NCI-H82 treated with DMSO at 0.1 percent for 48 hours (cell line): ENCODE data around the gene KIF26B.
"Not testable (repeated sequence)": the region's sequence is repeated elsewhere in the genome, so short reads cannot be mapped to it uniquely, and the experiment has no call there.

Source experiments
- DNase-seq: peaks from one replicate; lab custom pipeline; 2025; ENCODE audit not compliant: unreplicated experiment; lab: John Stamatoyannopoulos, UW

KIF26B gene

DNA sequence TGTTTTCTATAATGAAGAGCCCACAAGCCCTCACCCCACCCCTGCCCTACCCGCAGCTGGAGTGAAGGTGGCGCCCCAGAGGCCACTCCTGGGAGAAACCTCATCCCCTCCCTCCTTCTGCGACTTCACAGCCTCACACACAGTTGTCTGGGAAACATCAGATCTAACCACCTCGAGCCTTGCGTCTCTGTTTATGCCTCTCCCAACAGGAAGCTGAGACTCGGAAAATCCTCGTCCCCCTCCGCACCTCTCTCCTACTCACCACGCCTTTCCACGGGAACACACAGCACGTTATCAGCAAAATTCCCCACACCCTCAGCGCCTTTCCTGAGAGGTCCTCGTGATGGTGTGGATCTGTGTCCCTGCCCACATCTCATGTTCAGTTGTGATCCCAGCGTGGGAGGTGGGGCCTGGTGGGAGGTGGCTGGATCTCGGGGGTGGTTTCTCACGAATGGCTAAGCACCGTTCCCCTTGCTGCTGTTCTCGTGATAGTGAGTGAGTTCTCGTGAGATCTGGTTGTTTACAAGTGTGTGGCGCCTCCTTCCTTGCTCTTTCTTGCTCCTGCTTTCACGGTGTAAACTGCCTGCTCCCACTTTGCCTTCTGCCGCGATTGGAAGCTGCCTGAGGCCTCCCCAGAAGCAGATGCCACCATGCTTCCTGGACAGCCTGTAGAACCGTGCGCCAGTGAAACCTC lies 190.6 kb downstream of the KIF26B start:
- DNase-seq: no peak

DNA sequence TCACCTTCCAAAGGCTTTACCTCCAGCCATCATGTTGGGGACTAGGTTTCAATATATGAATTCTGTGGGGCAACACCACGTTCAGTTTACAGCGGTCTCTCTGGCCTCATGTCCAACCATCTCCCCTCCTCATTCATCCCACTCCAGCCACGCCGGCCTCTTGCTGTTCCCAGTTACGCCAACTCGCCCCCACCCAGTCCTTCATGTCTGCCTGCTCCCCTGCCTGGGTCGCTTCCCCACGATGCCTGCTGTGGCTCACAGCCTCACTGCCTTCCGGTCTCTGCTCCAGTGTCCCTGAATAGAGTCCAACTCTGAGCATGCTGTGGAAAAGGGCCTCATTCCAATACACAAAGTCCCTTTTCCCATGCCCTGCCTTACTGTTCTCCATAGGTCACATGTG lies 193.8 kb downstream of the KIF26B start:
- no peak for DNase-seq

DNA sequence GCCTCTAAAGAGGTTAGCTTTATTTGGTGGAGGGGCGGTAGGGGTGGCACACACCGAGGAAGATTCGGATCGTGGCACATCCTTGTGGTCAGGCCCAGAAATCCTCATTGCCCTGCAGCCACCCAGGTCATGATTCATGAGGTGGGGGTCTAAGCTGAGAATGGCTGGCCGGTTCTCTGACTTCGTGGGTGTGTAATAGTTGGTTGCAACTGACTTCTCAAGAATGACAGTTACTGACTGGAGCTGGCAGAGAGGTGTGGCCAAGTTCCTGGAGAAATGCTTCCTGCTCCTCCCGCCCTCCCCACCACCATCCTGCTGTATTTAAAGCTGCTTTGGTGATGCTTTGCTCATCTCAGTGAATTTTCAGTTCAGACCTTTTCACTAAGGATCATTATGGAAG lies 198.6 kb downstream of the KIF26B start:
- no peak for DNase-seq

DNA sequence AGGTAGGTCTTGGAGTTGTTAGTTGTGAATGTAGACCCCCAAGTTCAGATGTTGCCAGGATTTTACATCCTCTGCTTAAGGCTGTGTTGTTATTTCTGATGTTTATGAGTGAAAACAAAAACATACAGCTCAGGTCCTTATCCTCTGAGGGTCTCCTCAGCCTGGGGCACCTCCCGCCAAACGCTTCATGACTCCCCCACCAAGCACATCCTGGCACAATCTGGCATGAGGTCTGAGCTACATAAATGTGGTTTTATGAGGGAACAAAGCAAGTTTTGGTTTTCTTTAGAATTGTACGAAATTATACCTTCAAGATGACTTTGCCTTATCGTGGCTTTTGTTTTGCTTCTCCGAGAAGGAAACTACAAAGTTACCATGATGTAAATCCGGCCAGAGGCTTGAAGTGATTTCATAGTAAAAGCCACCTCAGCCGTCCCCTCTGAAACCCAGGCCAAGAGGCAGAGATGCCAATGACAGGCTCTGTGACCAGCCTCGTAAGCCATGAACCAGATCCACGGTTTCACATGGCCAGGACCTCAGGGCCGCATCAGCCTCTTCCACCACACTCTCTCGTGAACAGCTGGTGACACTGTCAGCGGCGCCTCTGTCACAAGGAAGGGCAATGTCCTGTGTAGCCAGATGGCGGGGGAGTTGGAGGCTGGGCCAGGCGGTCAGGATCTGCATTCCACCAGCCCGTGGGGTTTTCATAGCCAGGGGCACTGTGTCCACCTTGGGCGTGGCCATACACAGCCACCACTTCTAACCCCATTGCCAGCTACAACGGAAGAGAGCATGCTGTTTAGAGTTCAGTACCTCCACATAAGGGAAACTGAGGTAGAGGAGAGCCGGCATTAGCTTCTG lies 199.4 kb downstream of the KIF26B start:
- no peak for DNase-seq

DNA sequence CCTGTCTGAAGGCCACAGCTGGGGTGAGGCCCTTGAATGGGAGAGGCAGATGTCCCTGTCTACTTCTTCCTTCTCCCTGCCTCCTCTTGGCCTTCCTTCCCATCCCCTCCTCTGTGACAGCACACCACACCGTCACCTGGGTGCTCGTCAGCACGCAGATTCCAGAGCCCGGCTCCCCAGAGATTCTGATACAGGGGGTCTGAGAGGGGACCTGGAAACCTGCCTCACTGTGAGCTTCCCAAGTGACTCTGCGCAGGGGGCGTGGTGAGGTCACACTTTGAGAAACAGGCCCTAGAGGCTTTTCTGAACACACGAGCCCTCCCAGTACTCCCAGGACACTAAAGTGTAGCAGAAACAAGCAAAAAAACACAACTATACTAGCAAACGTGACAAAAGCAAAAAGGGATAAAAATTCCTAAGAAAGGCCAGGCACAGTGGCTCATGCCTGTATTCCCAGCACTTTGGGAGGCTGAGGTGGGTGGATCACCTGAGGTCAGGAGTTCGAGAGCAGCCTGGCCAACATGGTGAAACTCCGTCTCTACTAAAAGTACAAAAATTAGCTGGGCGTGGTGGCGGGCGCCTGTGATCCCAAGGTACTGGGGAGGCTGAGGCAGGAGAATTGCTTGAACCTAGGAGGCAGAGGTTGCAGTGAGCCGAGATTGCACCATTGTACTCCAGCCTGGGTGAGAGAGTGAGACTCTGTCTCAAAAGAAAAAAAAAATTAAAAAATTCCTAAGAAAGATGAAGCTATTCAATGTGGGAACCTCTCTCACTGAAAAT lies 201.3 kb downstream of the KIF26B start:
- DNase-seq: not testable (repeated sequence)

DNA sequence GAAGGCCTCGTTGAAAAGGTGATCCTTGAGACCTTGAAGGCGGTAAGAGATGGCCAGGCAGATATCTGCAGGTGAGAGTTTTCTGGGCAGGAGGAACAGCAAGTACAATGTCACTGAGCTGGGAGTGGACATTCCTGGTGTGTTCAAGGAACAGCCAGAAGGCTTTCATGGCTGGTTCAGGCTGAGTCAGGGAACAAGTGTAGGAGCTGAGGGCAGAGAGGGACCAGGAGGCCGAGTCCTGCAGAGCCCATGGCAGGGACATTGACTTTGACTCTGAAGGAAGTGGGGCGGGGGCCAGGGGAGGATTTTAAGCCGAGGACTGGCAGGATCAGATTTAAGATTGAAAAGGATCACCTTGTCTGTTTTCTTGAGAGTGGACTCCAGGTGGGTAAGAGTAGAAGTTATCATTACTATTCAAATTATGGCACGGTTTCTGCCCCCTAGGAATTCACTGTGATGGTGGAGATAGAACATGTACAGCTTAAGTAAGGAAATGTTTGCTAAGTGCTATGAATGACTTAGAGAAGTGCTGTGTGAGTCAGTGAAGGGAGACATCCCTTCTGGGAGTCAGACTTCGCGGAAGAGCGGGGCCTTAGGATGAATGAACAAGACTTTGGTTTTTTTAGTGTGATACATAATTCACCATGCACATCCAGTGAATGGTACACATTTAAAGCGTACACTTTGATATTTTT lies 202.3 kb downstream of the KIF26B start:
- no peak for DNase-seq

DNA sequence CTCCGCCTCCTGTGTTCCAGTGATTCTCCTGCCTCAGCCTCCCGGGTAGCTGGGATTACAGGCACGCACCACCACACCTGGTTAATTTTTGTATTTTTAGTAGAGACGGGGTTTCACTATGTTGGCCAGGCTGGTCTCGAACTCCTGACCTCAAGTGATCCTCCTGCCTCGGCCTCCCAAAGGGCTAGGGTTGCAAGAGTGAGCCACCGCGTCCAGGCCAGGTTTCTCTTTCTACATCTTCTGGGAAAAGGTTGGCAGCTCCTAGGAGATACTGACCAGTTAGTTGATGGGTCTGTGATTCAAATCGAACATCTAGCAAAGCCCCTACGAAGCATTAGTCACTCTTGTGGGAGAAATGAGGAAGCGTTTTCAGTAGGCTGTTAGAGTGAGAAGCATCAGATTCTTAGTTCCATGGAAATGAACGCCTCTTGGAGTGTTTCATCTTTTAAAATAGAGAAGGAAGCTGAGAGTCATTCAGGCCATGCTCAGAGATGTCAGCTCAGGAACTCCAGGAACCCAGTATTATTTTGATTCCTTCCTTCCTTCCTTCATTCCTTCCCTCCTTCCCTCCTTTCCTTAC lies 204.4 kb downstream of the KIF26B start:
- DNase-seq: not testable (repeated sequence)

DNA sequence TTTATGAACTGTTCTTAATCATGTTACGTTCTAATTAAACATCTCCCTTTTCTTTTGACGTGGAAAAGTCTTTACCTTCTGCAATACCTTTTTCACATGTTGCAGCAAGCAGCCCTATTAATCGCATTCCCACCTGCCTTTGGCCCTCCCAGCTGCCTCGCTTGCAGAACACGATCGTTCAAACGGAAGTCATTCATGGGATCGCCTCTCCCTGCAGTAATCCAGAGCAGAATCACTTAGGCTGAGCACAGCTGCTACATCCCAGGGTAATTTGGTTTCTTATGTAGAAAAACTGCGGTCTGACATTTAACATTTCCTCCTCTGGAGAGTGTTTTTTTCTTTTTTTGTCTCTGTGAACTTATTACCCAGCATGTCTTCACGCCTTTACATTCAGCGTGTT lies 206.3 kb downstream of the KIF26B start:
- DNase-seq: no peak

DNA sequence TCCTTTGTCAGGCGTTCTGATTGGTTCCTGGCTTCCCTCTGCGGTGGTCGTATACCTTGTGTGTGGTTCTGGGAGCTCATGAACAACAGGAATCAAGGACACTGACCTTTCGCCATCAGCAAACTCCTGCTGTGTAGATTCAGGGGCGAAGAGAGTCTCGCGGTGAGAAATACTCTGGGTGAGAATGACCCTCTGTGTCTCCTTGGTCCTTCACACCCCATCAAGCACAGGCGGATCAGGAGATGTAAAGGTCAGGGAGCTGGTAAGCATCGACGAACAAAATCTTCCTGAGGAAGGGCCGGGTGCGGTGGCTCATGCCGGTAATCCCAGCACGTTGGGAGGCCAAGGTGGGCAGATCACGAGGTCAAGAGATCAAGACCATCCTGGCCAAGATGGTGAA lies 207.2 kb downstream of the KIF26B start:
- DNase-seq: no peak

DNA sequence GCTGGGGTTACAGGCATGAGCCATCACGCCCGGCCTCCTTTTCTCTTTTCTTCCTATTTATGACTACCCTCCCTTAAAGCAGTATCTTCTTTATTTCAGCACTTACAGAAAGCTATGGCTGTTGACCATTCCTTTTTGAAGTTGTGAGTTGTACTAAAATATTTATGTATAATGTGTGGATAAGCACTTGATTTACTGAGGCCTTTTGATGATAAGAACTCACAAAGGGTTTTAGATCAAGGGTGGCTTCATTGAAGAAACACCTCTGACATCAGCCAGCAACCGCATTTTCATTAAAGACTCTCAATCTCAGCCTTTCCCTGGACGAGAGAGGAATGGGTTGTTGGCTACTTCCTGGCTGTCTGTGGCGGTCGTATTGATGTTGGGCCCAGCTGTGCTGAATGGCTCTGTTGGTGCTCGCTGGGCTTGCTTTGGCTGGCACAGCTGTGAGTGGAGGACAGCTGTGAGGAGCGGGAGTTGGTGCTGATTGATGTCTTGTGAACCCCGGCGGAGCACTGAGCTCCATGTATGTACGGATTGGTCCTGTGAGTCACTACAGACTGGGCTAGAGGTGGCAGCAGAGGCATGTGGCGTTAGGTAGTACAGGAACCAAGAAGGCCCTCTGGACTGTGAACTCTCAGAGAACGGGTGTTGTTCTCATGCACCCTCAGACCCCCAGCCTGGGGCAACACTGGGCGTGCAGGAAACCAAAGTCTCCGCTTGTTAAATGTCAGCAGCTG lies 208.8 kb downstream of the KIF26B start:
- DNase-seq: no peak

DNA sequence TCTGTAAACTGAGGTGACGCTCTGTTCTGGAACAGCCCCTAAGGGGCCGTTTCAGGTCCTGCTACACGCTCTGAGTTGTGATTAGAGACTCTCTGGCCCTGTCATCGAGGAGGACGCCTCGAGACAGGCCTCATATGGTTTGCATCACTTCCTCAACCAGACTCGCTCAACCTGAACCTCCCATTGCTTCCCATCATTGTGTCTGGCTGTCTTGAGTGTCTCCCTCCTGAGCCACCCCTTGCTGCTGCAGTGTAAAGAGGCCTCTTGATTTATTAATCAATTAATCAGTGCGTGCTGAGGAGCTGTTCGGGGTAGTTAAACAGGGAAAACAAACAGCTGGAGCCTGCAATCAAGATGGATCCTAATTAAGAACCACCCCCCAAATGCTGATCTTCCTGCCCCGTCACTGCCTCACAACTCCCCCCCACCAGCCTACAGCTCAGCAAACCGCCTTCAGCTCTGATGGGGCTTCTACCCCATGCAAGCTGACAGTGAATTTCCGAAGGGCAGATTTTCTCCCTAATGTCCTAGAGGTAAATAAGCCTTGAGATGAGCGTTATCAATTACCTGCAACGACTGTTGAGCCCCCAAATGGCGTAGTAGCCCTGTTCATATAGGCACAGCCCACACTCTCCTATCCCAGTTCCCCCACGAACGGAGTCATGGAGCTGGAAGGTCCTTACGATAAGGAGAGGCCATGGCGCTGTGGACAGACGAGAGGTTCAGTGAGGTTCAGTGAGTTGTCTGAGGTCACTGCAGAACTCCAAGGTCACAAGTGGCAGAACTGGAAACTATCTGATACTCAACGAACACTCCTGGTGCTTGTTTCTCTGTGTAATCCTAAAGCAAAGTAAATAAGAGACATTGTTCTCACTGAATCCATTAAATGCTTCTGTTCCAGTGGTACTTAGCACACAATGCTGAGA lies 210.6 kb downstream of the KIF26B start:
- DNase-seq: no peak

DNA sequence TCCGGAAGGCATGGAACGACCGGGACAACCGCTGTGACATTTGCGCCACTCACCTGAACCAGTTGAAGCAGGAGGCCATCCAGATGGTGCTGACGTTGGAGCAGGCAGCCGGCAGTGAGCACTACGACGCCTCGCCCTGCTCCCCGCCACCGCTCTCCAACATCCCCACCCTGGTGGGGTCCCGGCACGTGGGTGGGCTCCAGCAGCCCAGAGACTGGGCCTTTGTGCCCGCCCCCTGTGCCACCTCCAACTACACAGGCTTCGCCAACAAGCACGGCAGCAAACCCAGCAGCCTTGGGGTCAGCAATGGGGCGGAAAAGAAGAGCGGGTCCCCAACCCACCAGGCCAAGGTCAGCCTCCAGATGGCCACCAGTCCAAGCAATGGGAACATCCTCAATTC lies 212.1 kb downstream of the KIF26B start:
- no peak for DNase-seq

DNA sequence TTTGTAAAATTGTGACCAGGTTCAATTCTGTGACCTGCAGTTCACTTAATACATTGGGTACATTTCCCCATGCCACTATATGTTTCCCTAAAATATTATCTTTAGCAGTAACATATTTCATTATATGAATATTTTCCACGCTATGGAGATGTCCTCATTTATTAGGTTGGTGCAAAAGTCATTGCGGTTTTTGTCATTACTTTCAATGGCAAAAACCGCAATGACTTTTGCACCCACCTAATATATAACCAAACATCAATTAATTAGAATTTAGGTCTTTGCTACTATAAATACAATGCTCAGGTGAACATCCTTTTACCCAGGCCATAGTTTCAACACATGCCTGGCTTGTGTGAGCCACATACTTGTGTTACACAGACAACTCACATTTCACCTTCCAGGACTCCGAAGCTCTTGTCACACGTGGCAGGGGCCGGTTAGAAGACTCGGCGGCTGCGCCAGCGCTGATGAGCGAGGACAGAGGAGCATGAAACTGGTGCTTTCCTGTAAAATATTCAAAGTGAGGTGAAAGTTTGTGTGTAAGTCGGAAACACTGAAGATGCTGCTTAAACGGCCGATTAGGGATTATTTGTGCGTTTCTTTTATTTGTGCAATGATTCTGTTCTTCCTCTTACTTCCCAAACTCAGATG lies 215.5 kb downstream of the KIF26B start:
- DNase-seq: no peak

DNA sequence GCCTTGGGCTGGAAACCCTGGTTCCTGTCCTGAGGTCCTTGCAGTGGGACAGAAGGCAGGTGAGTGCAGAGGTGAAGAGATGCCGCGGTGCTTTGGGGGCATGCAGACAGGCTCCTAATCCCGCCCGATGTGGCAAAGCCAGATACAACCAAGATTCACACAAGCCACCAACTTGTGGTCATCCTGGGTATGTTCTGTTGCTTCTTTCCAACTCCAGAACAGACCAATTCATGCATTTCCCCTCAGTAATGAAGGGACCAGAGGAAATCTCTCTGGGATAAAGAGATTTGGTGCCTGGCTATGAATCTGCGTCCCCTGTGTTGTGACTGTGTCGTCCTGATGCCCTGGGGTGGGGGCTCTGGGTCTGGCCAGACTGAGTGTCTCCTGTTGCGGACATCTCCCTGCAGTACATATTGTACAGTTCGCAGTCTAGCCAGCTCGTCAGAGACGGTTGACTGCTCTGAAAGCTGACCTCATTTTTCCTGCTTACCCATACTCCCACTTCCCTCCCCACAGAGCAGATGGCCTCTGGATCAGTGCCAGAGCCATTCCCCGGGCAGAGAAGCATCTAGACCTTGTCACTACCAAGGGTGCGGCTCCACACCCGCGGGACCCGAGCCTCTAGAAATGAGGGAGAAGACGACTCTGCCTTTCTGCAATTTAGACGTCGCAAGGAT lies 216.3 kb downstream of the KIF26B start:
- DNase-seq: peak; percentile 70

DNA sequence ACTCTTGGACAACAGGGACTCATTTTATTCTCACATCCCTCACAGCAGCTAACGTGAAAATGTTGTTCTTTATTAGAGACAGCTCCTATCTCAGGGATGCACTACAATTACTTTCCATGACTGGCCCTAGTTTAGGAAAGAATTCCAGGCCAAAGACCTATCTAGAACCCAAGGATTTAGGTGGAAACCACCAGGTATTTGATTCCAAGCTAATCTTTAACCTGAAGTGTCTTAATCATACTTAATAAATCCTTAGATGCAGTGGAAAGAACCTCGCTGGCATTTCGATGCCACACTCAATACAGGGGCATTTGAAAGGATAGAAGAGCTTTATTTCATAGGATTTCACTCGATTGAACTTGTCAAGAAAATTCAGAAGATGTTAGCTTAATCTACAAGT lies 218.3 kb downstream of the KIF26B start:
- DNase-seq: no peak

DNA sequence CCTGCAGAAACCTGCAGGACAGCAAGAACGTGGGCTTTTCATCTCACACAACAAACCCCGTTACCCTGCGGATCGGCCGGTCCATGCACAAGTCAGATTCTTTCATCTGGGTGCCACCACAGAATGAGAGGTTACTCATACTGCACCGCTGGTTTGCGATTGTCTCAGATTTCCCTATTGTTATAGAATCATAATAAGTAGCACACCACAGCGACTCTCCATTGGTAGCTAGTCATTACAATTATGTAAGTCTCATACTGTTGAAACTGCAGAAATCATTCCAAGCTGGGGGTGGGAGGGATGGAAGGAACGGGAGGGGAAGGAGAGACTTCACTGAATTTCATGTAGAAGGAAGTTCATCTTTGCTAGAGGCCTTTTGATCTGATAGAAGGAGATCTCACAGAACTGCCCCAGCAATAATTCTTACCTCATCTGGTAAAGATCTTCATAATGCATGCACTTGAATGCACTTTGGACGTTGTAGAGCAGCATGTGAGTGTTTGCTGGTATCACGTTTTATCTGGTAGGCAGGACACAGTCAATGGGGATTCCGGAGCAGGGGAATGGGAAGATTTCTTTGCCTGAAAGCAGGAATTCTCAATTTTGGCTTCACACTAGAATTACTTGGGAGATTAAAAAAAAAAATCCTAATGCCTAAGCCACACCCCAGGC lies 221.1 kb downstream of the KIF26B start:
- DNase-seq: no peak

DNA sequence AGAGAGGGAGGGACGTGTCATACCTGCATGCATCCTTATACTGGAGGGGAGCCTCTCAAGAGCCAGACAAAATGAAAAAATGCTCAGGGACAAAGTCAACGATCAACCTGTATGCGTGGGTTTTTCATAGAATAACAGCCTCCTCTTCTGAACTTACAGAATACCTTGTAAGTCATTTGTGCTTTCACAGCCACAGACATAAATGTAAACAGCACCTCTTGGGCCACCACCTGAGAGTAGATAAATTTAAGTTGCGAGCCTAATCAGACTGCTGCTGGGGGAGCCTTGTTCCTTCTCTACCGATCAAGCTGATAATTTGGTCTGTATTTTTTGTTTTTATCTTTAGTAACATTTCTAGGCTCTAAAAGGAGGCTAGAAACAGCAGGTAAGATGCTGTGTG lies 223.1 kb downstream of the KIF26B start:
- DNase-seq: no peak
